Activated naive CD4-positive, alpha-beta T cell treated with anti-CD3 and anti-CD28 coated beads for 36 hours (primary cell): ENCODE measurements around the gene XRCC2. TPM values are rescaled to one million over a fixed set of nuclear protein-coding genes. Genes with fewer than 3 reads are reported as not detected.
"Not testable (repeated sequence)": the region's sequence is repeated elsewhere in the genome, so short reads cannot be mapped to it uniquely, and the experiment has no call there.

ENCODE experiments used
- CTCF ChIA-PET: fragments of 350-600 bp; sonication (Branson Sonifier 250); formaldehyde crosslinking; loops from one replicate; lab custom pipeline; 2021; ENCODE audit warnings: antibody characterized with exemption; lab: Charles Lee
- DNase-seq: peaks from one replicate; pipeline ENCODE4 v3.0.0-alpha.2; 2020
- H3K27ac Mint-ChIP-seq: one replicate; pipeline ENCODE4 v1.8.0; 2021; ENCODE audit warnings: mild to moderate bottlenecking, mixed read lengths
- H3K27me3 Mint-ChIP-seq: one replicate; pipeline ENCODE4 v1.8.0; 2021; ENCODE audit warnings: low read depth, mixed read lengths
- H3K36me3 Mint-ChIP-seq: one replicate; pipeline ENCODE4 v1.8.0; 2021; ENCODE audit warnings: low read depth, mixed read lengths
- H3K4me1 Mint-ChIP-seq: one replicate; pipeline ENCODE4 v1.8.0; 2021; ENCODE audit warnings: low read depth, mixed read lengths
- H3K4me3 Mint-ChIP-seq: one replicate; pipeline ENCODE4 v1.8.0; 2021; ENCODE audit warnings: mild to moderate bottlenecking, moderate library complexity, mixed read lengths
- H3K9me3 Mint-ChIP-seq: one replicate; pipeline ENCODE4 v1.8.0; 2021; ENCODE audit warnings: mixed read lengths
- intact Hi-C: fragments of 100-400 bp; cut with micrococcal nuclease; formaldehyde crosslinking; loops from one replicate; pipeline ENCODE4 v1.15.1; 2023
- total RNA-seq, 2 experiments: library from RNA; stranded (reverse); gene quantifications; one replicate each; pipeline ENCODE4 v1.2.3, GENCODE V29; 2021

Gene XRCC2
- total RNA-seq, 2 experiments from 2014 or later, result 10.3 to 10.8 TPM

DNA sequence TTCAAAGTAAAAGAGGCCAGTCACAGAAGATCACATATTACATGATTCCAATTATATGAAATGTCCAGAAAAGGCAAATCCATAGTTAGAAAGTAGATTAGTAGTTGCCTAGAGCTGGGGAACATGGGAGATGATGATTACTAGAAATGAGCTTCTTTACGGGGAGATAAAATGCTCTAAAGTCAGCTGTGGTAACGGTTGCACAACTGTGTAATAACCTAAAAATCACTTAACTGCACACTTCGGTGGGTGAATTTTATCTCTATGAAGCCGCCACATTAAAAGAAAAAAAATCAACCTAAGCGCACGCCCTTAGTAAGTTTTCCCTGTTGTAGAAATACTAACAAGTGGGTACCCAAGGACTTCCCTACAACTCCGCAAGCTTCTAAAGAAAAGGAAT lies 15.9 kb downstream of the XRCC2 start:
- intact Hi-C loops, result no loop called here
- peaks cover 40% of the 10 kb centered on the region for H3K36me3 Mint-ChIP-seq
- DNase-seq, result no peak
- no peak overlapping the region for H3K4me3 Mint-ChIP-seq
- H3K4me1 Mint-ChIP-seq, result no peaks in the 10 kb centered on the region
- H3K27ac Mint-ChIP-seq, result no peak overlapping the region
- H3K27me3 Mint-ChIP-seq, result no peaks in the 10 kb centered on the region
- CTCF ChIA-PET, result no interaction called here
- no peaks in the 10 kb centered on the region for H3K9me3 Mint-ChIP-seq

DNA sequence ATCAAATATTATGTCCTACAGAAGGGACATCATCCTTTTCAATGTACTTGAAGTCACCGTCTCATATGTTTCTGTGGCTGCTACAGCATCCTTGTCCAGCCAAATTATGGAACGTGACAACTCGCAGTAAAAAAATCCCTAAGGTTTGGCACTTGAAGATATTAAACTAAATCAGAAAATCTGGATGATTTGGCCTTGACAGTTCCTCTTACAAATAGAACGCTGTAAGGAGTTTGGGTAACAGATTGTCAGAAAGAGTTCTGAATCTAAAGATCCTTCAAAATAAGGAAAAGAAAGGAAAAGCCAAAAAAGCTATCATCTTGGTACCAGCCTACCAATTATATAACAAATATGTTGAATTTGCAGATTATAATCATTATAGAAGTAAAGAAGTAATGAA lies 21.0 kb downstream of the XRCC2 start:
- Mint-ChIP-seq H3K27ac (no peak overlapping the region), H3K36me3 (peaks cover 51% of the 10 kb centered on the region), H3K9me3 (no peaks in the 10 kb centered on the region), H3K27me3 (no peaks in the 10 kb centered on the region), H3K4me1 (no peaks in the 10 kb centered on the region), H3K4me3 (no peak overlapping the region)
- CTCF ChIA-PET, result no interaction called here
- intact Hi-C loops, result no loop called here
- DNase-seq, result no peak

DNA sequence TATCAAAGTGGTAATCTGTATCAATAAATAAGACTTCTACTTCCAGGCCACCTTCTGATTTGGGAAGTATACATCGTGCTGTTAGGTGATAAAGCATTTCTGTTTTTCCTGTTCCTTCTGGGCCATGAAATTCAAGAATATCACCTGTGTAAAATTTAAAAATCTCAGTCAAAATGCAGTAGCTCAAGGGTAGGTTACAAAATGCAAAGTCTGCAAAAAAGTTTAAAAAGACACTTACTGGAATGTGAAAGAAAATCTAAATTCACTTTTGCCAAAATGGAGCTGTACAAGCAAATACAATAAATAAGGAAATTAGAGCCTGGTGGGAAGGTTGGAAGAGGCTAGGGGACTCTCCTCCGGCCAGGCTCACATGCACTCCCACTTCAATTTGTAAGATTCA lies 26.7 kb downstream of the XRCC2 start:
- peaks cover 69% of the 10 kb centered on the region for H3K36me3 Mint-ChIP-seq
- H3K27me3 Mint-ChIP-seq, result no peaks in the 10 kb centered on the region
- H3K4me3 Mint-ChIP-seq, result no peak overlapping the region
- intact Hi-C loops, result no loop called here
- H3K9me3 Mint-ChIP-seq, result peaks cover 3% of the 10 kb centered on the region
- H3K4me1 Mint-ChIP-seq, result no peaks in the 10 kb centered on the region
- CTCF ChIA-PET, result no interaction called here
- no peak for DNase-seq
- H3K27ac Mint-ChIP-seq, result no peak overlapping the region

DNA sequence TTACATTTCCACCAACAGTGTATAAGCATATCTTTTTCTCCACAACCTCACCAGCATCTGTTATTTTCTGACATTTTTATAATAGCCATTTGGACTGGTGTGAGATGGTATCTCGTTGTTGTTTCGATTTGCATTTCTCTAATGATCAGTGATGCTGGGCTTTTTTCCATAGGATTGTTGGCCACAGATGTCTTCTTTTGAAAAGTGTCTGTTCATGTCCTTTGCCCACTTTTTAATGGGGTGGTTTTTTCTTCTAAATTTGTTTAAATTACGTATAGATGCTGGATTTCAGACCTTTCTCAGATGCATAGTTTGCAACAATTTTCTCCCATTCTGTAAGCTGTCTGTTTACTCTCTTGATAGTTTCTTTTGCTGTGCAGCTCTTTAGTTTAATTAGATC lies 28.9 kb downstream of the XRCC2 start:
- CTCF ChIA-PET, result no interaction called here
- no peaks in the 10 kb centered on the region for H3K4me1 Mint-ChIP-seq
- DNase-seq, result no peak
- H3K27ac Mint-ChIP-seq, result no peak overlapping the region
- H3K36me3 Mint-ChIP-seq, result peaks cover 58% of the 10 kb centered on the region
- H3K9me3 Mint-ChIP-seq, result peaks cover 3% of the 10 kb centered on the region
- no peak overlapping the region for H3K4me3 Mint-ChIP-seq
- H3K27me3 Mint-ChIP-seq, result no peaks in the 10 kb centered on the region
- intact Hi-C loops, result no loop called here

DNA sequence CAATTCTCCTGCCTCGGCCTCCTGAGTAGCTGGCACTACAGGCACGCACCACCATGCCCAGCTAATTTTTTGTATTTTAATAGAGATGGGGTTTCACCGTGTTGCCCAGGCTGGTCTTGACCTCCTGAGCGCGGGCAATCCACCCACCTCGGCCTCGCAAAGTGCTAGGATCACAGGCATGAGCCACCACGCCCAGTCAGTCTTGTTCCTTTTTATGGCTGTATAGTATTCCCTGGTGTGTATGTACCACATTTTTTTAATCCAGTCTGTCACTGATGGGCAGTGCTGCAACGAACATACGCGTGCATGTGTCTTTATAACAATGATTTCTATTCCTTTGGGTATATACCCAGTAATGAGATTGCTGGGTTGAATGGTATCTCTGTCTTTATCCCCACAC lies 29.4 kb downstream of the XRCC2 start:
- CTCF ChIA-PET, DNase-seq, H3K9me3 Mint-ChIP-seq, H3K27ac Mint-ChIP-seq, intact Hi-C loops, H3K27me3 Mint-ChIP-seq, H3K4me1 Mint-ChIP-seq, H3K4me3 Mint-ChIP-seq: not testable (repeated sequence)
- H3K36me3 Mint-ChIP-seq, result peaks cover 54% of the 10 kb centered on the region

DNA sequence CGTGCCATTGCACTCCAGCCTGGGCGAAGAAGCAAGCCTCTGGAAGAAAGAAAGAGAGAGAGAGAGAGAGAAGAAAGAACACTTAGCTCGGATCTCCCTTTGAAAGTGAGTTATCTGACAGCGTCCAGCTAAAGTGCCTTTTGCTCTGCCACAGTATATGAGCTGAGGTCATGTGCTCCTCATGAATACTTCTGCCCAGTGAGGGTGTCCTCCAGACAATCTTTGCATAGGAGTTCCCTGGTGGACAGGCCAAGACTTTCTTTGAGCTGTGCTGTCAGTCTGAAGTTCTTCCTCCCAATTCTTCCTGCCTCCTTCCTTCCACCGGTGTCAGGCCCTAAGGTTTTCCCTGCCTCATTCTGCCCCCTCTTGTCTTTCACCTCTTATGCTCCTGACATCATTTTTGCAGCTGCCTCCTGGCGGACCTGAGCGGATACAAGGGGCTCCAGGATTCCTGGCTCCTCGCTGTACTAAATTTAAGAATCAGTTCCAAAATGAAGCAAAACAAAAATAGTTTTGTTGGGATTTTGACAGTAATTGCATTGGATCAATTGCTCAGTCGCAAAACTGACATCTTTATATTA lies 31.9 kb downstream of the XRCC2 start:
- intact Hi-C loops, result no loop called here
- Mint-ChIP-seq H3K27ac (no peak overlapping the region), H3K4me1 (no peaks in the 10 kb centered on the region), H3K27me3 (no peaks in the 10 kb centered on the region), H3K36me3 (peaks cover 41% of the 10 kb centered on the region), H3K4me3 (no peak overlapping the region), H3K9me3 (peaks cover 3% of the 10 kb centered on the region)
- DNase-seq, result no peak
- CTCF ChIA-PET, result no interaction called here

DNA sequence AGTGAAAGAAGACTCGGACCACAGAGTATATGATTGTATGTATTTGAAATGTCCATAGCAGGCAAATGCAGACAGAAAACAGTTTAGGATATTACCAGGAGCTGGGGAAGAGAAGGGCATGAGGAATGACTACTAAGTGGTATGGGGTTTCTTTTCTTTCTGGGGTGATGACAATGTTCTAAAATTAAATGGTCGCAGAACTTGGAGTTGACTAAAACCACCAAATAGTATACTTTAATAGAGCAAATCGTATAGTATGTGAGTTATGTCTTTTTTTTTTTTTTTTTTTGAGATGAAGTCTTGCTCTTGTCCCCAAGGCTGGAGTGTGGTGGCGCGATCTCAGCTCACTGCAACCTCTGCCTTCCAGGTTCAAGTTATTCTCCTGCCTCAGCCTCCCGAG lies 34.6 kb downstream of the XRCC2 start:
- intact Hi-C loops, result no loop called here
- H3K36me3 Mint-ChIP-seq, result peaks cover 15% of the 10 kb centered on the region
- no peak for DNase-seq
- no peak overlapping the region for H3K4me3 Mint-ChIP-seq
- CTCF ChIA-PET, result no interaction called here
- H3K9me3 Mint-ChIP-seq, result no peaks in the 10 kb centered on the region
- H3K27ac Mint-ChIP-seq, result no peak overlapping the region
- no peaks in the 10 kb centered on the region for H3K27me3 Mint-ChIP-seq
- H3K4me1 Mint-ChIP-seq, result no peaks in the 10 kb centered on the region

DNA sequence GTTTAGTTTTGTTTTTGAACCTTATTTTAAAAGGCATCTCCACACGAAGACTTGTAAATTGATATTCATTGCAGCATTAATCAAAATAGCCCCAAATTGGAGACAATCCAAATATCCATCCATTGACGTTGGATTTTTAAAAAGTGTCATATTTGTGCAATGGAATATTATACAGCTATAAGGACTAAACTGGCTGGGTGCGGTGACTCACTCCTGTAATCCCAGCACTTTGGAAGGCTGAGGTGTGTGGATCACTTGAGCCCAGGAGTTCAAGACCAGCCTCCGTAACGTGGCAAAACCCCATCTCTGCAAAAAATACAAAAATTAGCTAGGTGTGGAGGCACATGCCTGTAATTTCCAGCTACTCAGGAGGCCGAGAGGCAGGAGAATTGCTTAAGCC lies 35.1 kb downstream of the XRCC2 start:
- intact Hi-C loops, result no loop called here
- CTCF ChIA-PET, result interaction anchor here (0.6 kb wide), 1 partner anchor 316 kb away, joined by 3 read pairs; no protein-coding TSS in a partner anchor
- Mint-ChIP-seq H3K36me3 (peaks cover 11% of the 10 kb centered on the region), H3K27ac (no peak overlapping the region), H3K4me1 (no peaks in the 10 kb centered on the region), H3K27me3 (no peaks in the 10 kb centered on the region), H3K9me3 (no peaks in the 10 kb centered on the region), H3K4me3 (no peak overlapping the region)
- no peak for DNase-seq

DNA sequence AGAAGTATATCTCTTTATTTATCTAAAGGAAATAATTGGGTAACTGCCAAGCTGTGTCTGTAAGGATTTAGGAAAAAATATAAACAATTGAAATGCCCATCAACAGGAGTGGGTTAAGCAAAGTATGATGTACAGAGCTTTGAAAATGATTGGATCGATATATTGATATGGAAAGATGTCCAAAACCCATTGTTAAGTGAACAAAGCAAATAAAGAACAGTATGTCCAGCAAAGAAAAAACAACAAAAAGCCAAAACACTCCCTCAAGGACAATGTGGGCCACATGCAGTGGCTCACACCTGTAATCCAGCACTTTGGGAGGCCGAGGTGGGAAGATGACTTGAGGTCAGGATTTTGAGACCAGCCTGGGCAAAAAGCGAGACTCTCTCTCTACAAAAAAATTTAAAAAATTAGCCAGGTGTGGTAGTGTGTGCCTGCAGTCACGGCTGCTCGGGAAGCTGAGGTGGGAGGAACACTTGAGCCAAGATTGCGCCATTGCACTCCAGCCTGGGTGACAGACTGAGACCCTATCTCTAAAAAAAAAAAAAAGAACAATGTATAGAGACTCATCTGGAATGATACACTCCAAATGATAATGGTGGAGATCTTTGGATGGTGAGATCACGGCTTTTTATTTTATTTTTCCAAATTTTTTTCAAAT lies 37.9 kb downstream of the XRCC2 start:
- intact Hi-C loops, result no loop called here
- CTCF ChIA-PET, result interaction anchor here (0.6 kb wide), 2 partner anchors 27 to 119 kb away, joined by 4 to 5 read pairs; no protein-coding TSS in a partner anchor
- Mint-ChIP-seq H3K4me1 (no peaks in the 10 kb centered on the region), H3K36me3 (no peaks in the 10 kb centered on the region), H3K27me3 (no peaks in the 10 kb centered on the region), H3K9me3 (no peaks in the 10 kb centered on the region), H3K27ac (no peak overlapping the region), H3K4me3 (no peak overlapping the region)
- no peak for DNase-seq

DNA sequence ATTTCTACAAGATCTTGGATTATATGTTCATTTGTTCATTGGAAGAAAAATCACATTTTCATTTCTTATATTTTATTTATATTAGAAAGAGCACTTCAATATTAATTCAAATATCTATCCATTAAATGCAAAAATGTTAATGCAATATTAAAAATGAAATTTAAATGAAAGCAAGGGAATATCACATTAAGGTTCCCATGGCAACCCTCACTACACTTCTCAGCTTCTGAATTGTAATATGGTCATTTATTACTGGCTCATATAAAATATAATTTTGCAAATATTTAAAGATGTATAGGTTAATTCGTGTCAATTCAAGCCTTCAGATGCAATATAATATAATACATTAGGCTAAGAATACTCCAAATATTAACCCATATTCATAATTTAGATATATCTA lies 38.8 kb downstream of the XRCC2 start:
- intact Hi-C loops, result no loop called here
- no peaks in the 10 kb centered on the region for H3K4me1 Mint-ChIP-seq
- H3K27ac Mint-ChIP-seq, result no peak overlapping the region
- CTCF ChIA-PET, result interaction anchor here (0.7 kb wide), 1 partner anchor 119 kb away, joined by 3 read pairs; no protein-coding TSS in a partner anchor
- no peaks in the 10 kb centered on the region for H3K27me3 Mint-ChIP-seq
- no peaks in the 10 kb centered on the region for H3K36me3 Mint-ChIP-seq
- H3K9me3 Mint-ChIP-seq, result no peaks in the 10 kb centered on the region
- no peak overlapping the region for H3K4me3 Mint-ChIP-seq
- DNase-seq, result no peak

DNA sequence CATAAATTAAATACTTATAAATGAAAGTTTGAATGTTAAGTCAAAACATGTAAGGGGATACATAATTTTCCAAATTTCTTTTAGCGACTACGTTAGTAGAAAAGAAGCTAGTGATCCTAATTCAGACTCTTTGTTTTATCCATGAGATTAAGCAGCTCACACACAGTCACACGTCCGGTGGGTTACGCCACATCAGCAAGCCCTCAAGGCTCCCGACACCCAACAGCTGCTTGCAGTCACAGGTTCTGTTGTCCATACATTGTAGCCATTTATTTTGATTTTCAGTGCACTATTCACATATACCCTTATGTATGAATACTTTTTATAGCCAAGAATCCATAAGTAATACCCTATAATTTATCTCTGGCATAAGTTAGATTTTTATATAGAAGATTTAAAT lies 39.5 kb downstream of the XRCC2 start:
- Mint-ChIP-seq H3K9me3 (no peaks in the 10 kb centered on the region), H3K4me1 (no peaks in the 10 kb centered on the region), H3K36me3 (no peaks in the 10 kb centered on the region), H3K27ac (no peak overlapping the region), H3K27me3 (no peaks in the 10 kb centered on the region), H3K4me3 (no peak overlapping the region)
- DNase-seq, result no peak
- intact Hi-C loops, result no loop called here
- CTCF ChIA-PET, result interaction anchor here (0.7 kb wide), 1 partner anchor 118 kb away, joined by 3 read pairs; no protein-coding TSS in a partner anchor

DNA sequence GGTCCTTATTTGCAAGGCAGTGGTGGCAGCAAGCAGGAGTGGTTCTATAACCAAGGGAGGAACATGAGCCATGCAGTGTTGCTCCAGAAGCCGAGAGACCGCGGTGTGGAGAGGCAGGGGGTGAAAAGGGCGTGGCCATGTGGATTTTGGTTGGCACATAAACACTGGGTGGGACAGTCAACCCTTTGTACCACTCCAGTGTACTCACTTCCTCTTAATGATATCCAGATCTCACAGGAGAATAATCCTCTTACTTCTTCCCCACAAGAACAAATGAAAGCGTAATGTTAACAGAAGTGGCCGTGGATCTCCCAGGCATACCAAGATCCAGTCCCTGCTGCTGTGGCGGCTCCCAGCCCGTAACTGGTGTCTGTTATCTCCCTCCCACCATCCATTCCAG lies 42.4 kb downstream of the XRCC2 start:
- CTCF ChIA-PET, result no interaction called here
- peaks cover 3% of the 10 kb centered on the region for H3K27me3 Mint-ChIP-seq

DNA sequence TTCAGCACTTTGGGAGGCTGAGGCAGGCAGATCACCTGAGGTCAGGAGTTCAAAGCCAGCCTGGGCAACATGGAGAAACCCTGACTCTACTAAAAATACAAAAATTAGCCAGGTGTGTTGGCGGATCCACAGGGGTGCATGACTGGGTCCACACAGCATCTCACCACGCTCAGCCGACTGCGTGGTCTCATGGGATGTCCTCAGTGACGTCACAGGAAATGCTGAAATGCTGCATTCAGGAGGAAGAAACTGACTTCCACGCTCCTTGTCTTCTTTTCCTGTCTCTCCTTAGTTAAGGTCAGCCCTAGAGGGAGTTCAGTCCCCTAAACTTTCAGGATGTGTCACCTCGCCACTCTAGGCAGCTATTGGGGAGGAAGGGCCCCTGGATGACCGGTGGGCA lies 42.9 kb downstream of the XRCC2 start:
- CTCF ChIA-PET, result no interaction called here
- no peaks in the 10 kb centered on the region for H3K9me3 Mint-ChIP-seq
- DNase-seq, result no peak
- no peak overlapping the region for H3K27ac Mint-ChIP-seq
- peaks cover 3% of the 10 kb centered on the region for H3K27me3 Mint-ChIP-seq
- H3K4me3 Mint-ChIP-seq, result no peak overlapping the region
- no peaks in the 10 kb centered on the region for H3K4me1 Mint-ChIP-seq
- intact Hi-C loops, result no loop called here
- H3K36me3 Mint-ChIP-seq, result no peaks in the 10 kb centered on the region

More for the DNA sequence above, 42.4 kb downstream of the XRCC2 start:
- no peak for DNase-seq
- intact Hi-C loops, result no loop called here
- Mint-ChIP-seq H3K4me3 (no peak overlapping the region), H3K36me3 (no peaks in the 10 kb centered on the region), H3K9me3 (no peaks in the 10 kb centered on the region), H3K4me1 (no peaks in the 10 kb centered on the region), H3K27ac (no peak overlapping the region)
